HUES6 (cell line): ENCODE results near the gene TMEFF2.
"Not testable (repeated sequence)": the region's sequence is repeated elsewhere in the genome, so short reads cannot be mapped to it uniquely, and the experiment has no call there.

Source experiments
- H3K27ac ChIP-seq: 2 replicates; pipeline ENCODE4 v1.7.0; 2013; ENCODE audit warnings: low read depth, mild to moderate bottlenecking, low read length, inconsistent platforms
- H3K27me3 ChIP-seq: 2 replicates; pipeline ENCODE4 v1.6.1; 2013; ENCODE audit warnings: low read length; ENCODE audit not compliant: control insufficient read depth, insufficient read depth
- H3K36me3 ChIP-seq: 2 replicates; pipeline ENCODE4 v1.6.1; 2013; ENCODE audit warnings: low read length; ENCODE audit not compliant: control insufficient read depth, insufficient read depth
- H3K4me1 ChIP-seq: 2 replicates; pipeline ENCODE4 v1.6.1; 2013; ENCODE audit warnings: low read length; ENCODE audit not compliant: control insufficient read depth, insufficient read depth
- H3K4me3 ChIP-seq: 2 replicates; pipeline ENCODE4 v1.5.1; 2013; ENCODE audit warnings: low read depth, low read length
- H3K9ac ChIP-seq: one replicate; pipeline ENCODE4 v1.6.1; 2013; ENCODE audit warnings: mild to moderate bottlenecking, low read length
- H3K9me3 ChIP-seq: 2 replicates; pipeline ENCODE4 v1.6.1; 2013; ENCODE audit warnings: low read depth, low read length; ENCODE audit not compliant: control insufficient read depth, insufficient read depth

The TMEFF2 gene

GRCh38 chr2:192126912-192127311 is 67.8 kb downstream of the TMEFF2 start:
- Histone ChIP-seq H3K27me3 (no peaks in the 10 kb centered on the region), H3K27ac (no peak overlapping the region)

GRCh38 chr2:192126426-192126825 is 68.3 kb downstream of the TMEFF2 start:
- Histone ChIP-seq H3K9ac (no peak overlapping the region), H3K27me3 (no peaks in the 10 kb centered on the region), H3K36me3 (no peaks in the 10 kb centered on the region), H3K4me1 (peaks cover 25% of the 10 kb centered on the region), H3K4me3 (no peak overlapping the region), H3K27ac (no peak overlapping the region), H3K9me3 (0 out of 2 replicates have a peak, but pooled peaks cover 3% of the 10 kb centered on the region)

More at GRCh38 chr2:192126912-192127311, 67.8 kb downstream of the TMEFF2 start:
- 0 out of 2 replicates have a peak, but pooled peaks cover 3% of the 10 kb centered on the region for H3K9me3 ChIP-seq
- peaks cover 25% of the 10 kb centered on the region for H3K4me1 ChIP-seq
- H3K36me3 ChIP-seq = no peaks in the 10 kb centered on the region
- H3K4me3 ChIP-seq = no peak overlapping the region
- no peak overlapping the region for H3K9ac ChIP-seq

- Histone ChIP-seq H3K27ac (no peak overlapping the region), H3K9me3 (0 out of 2 replicates have a peak, but pooled peaks cover 3% of the 10 kb centered on the region), H3K36me3 (no peaks in the 10 kb centered on the region), H3K4me3 (no peak overlapping the region), H3K9ac (no peak overlapping the region), H3K27me3 (no peaks in the 10 kb centered on the region), H3K4me1 (peaks cover 22% of the 10 kb centered on the region)
These were observed 70.2 kb downstream of the TMEFF2 start for GRCh38 chr2:192124571-192124970.

GRCh38 chr2:192123847-192124246 is 70.9 kb downstream of the TMEFF2 start:
- no peaks in the 10 kb centered on the region for H3K27me3 ChIP-seq
- H3K4me3 ChIP-seq = no peak overlapping the region
- H3K4me1 ChIP-seq = peaks cover 15% of the 10 kb centered on the region
- H3K36me3 ChIP-seq = no peaks in the 10 kb centered on the region
- no peak overlapping the region for H3K27ac ChIP-seq
- H3K9ac ChIP-seq = no peak overlapping the region
- H3K9me3 ChIP-seq = 0 out of 2 replicates have a peak, but pooled peaks cover 3% of the 10 kb centered on the region

GRCh38 chr2:192122946-192123345 is 71.8 kb downstream of the TMEFF2 start:
- Histone ChIP-seq H3K4me1 (peaks cover 8% of the 10 kb centered on the region; the same call in 1 of the 2 replicates), H3K9ac (no peak overlapping the region), H3K27me3 (no peaks in the 10 kb centered on the region), H3K9me3 (0 out of 2 replicates have a peak, but pooled peaks cover 3% of the 10 kb centered on the region), H3K36me3 (no peaks in the 10 kb centered on the region), H3K27ac (no peak overlapping the region), H3K4me3 (no peak overlapping the region)

- Histone ChIP-seq H3K4me1 (peaks cover 8% of the 10 kb centered on the region; the same call in 1 of the 2 replicates), H3K9me3 (peaks cover 9% of the 10 kb centered on the region)
These were observed 72.6 kb downstream of the TMEFF2 start for GRCh38 chr2:192122141-192122540.

GRCh38 chr2:192119536-192119935 is 75.2 kb downstream of the TMEFF2 start:
- H3K36me3 ChIP-seq = no peaks in the 10 kb centered on the region
- H3K27me3 ChIP-seq = no peaks in the 10 kb centered on the region
- H3K4me3 ChIP-seq = no peak overlapping the region
- peaks cover 15% of the 10 kb centered on the region for H3K9me3 ChIP-seq
- no peak overlapping the region for H3K9ac ChIP-seq
- no peaks in the 10 kb centered on the region for H3K4me1 ChIP-seq
- no peak overlapping the region for H3K27ac ChIP-seq

More at GRCh38 chr2:192122141-192122540, 72.6 kb downstream of the TMEFF2 start:
- no peaks in the 10 kb centered on the region for H3K36me3 ChIP-seq
- no peak overlapping the region for H3K27ac ChIP-seq
- H3K27me3 ChIP-seq = no peaks in the 10 kb centered on the region
- no peak overlapping the region for H3K4me3 ChIP-seq
- no peak overlapping the region for H3K9ac ChIP-seq

- H3K9ac ChIP-seq = no peak overlapping the region
- H3K4me1 ChIP-seq = no peaks in the 10 kb centered on the region
- no peak overlapping the region for H3K4me3 ChIP-seq
- H3K27me3 ChIP-seq = no peaks in the 10 kb centered on the region
- H3K36me3 ChIP-seq = no peaks in the 10 kb centered on the region
- H3K27ac ChIP-seq = no peak overlapping the region
- peaks cover 15% of the 10 kb centered on the region for H3K9me3 ChIP-seq
These were observed 77.0 kb downstream of the TMEFF2 start for GRCh38 chr2:192117705-192118104.

- not testable (repeated sequence) for H3K36me3 ChIP-seq, H3K27ac ChIP-seq, H3K27me3 ChIP-seq, H3K4me1 ChIP-seq, H3K4me3 ChIP-seq, H3K9ac ChIP-seq
- peaks cover 21% of the 10 kb centered on the region for H3K9me3 ChIP-seq
These were observed 83.2 kb downstream of the TMEFF2 start for GRCh38 chr2:192111536-192111935.

- Histone ChIP-seq H3K4me3 (no peak overlapping the region), H3K9me3 (no peaks in the 10 kb centered on the region), H3K27me3 (no peaks in the 10 kb centered on the region), H3K36me3 (no peaks in the 10 kb centered on the region), H3K4me1 (no peaks in the 10 kb centered on the region), H3K27ac (no peak overlapping the region), H3K9ac (no peak overlapping the region)
These were observed 95.0 kb downstream of the TMEFF2 start for GRCh38 chr2:192099742-192100141.

- Histone ChIP-seq H3K4me1 (no peaks in the 10 kb centered on the region), H3K9me3 (no peaks in the 10 kb centered on the region), H3K36me3 (no peaks in the 10 kb centered on the region), H3K27ac (no peak overlapping the region), H3K9ac (no peak overlapping the region), H3K27me3 (no peaks in the 10 kb centered on the region), H3K4me3 (no peak overlapping the region)
These were observed 95.8 kb downstream of the TMEFF2 start for GRCh38 chr2:192098814-192099491.
